OCI-LY1 (cell line): Measurements from ENCODE around the gene C6.

ENCODE experiments used
- H2AFZ ChIP-seq: fragments of 200-600 bp; sonication (generic), shearing (Covaris generic); 2 replicates; pipeline ENCODE4 v1.6.0; 2014; ENCODE audit warnings: antibody characterized with exemption, mild to moderate bottlenecking, low read length
- H3F3A ChIP-seq: fragments of 200-600 bp; sonication (generic), shearing (Covaris generic); 2 replicates; pipeline ENCODE4 v1.6.0; 2014; ENCODE audit warnings: mild to moderate bottlenecking, antibody characterized with exemption, low read length, moderate library complexity; ENCODE audit not compliant: insufficient read depth
- H3K27ac ChIP-seq: fragments of 200-600 bp; sonication (generic); 2 replicates; pipeline ENCODE4 v1.5.1; 2014; ENCODE audit warnings: low read length, mixed run types, mild to moderate bottlenecking, low read depth; ENCODE audit not compliant: poor library complexity, severe bottlenecking
- H3K27me3 ChIP-seq: fragments of 200-600 bp; sonication (generic); 2 replicates; pipeline ENCODE4 v1.6.0; 2014; ENCODE audit warnings: antibody characterized with exemption, mild to moderate bottlenecking, low read length, moderate library complexity; ENCODE audit not compliant: insufficient read depth
- H3K36me3 ChIP-seq: fragments of 200-600 bp; sonication (generic); 2 replicates; pipeline ENCODE4 v1.6.1; 2014; ENCODE audit warnings: mild to moderate bottlenecking, antibody characterized with exemption, low read length, moderate library complexity, mixed read lengths; ENCODE audit not compliant: insufficient read depth
- H3K4me1 ChIP-seq: fragments of 200-600 bp; sonication (generic); 2 replicates; pipeline ENCODE4 v1.5.1; 2014; ENCODE audit warnings: mild to moderate bottlenecking, low read length, moderate library complexity; ENCODE audit not compliant: insufficient read depth, severe bottlenecking
- H3K4me2 ChIP-seq: fragments of 200-600 bp; sonication (generic), shearing (Covaris generic); 2 replicates; pipeline ENCODE4 v1.6.1; 2014; ENCODE audit warnings: low read length
- H3K4me3 ChIP-seq: fragments of 200-600 bp; sonication (generic); 2 replicates; pipeline ENCODE4 v1.5.1; 2014; ENCODE audit warnings: low read length, low read depth, mild to moderate bottlenecking, mixed read lengths; ENCODE audit not compliant: poor library complexity, severe bottlenecking
- H3K79me2 ChIP-seq: fragments of 200-600 bp; shearing (Covaris generic); 2 replicates; pipeline ENCODE4 v1.6.1; 2016; ENCODE audit warnings: mixed run types, low read length, mixed read lengths; ENCODE audit not compliant: insufficient read depth
- H3K9ac ChIP-seq: fragments of 200-600 bp; sonication (generic), shearing (Covaris generic); 2 replicates; pipeline ENCODE4 v1.6.1; 2014; ENCODE audit warnings: mild to moderate bottlenecking, low read length, mixed read lengths
- H3K9me2 ChIP-seq: fragments of 200-600 bp; sonication (generic), shearing (Covaris generic); 2 replicates; pipeline ENCODE4 v1.6.1; 2014; ENCODE audit warnings: low read depth, mild to moderate bottlenecking, low read length, mixed read lengths
- H3K9me3 ChIP-seq: fragments of 200-600 bp; shearing (Covaris generic); 2 replicates; pipeline ENCODE4 v1.6.1; 2014; ENCODE audit warnings: low read length, mixed read lengths
- H4K20me1 ChIP-seq: fragments of 200-600 bp; sonication (generic), shearing (Covaris generic); 2 replicates; pipeline ENCODE4 v1.6.0; 2016; ENCODE audit warnings: mild to moderate bottlenecking, low read length; ENCODE audit not compliant: insufficient read depth
- CTCF ChIP-seq: fragments of 200-600 bp; sonication (generic), shearing (Covaris generic); IDR thresholded peaks from 2 replicates; pipeline ENCODE4 v1.5.1; 2017; ENCODE audit warnings: mild to moderate bottlenecking, antibody characterized with exemption, low read length, moderate library complexity, mixed read lengths
- EZH2 ChIP-seq: fragments of 200-600 bp; sonication (generic), shearing (Covaris generic); IDR thresholded peaks from 2 replicates; pipeline ENCODE4 v1.8.0; 2017; ENCODE audit warnings: borderline replicate concordance, mixed run types, mild to moderate bottlenecking, antibody characterized with exemption, low read length, moderate library complexity, mixed read lengths

Gene C6

GRCh38 chr5:41246376-41246775, 33.0 kb upstream of the C6 start:
- Histone ChIP-seq H3K4me2 (no peak overlapping the region), H3K27me3 (no peaks in the 10 kb centered on the region), H3K27ac (no peak overlapping the region), H2AFZ (no peak overlapping the region), H4K20me1 (no peaks in the 10 kb centered on the region), H3K9me3 (no peaks in the 10 kb centered on the region), H3K4me1 (no peaks in the 10 kb centered on the region), H3K9ac (no peak overlapping the region), H3F3A (no peaks in the 10 kb centered on the region), H3K36me3 (no peaks in the 10 kb centered on the region), H3K9me2 (no peaks in the 10 kb centered on the region), H3K4me3 (no peak overlapping the region), H3K79me2 (no peaks in the 10 kb centered on the region)
- TF ChIP-seq EZH2 (no peak), CTCF (no peak)

GRCh38 chr5:41243558-41243957, 30.2 kb upstream of the C6 start:
- Histone ChIP-seq H3K4me2 (no peak overlapping the region), H3K4me1 (no peaks in the 10 kb centered on the region), H3K27ac (no peak overlapping the region), H2AFZ (no peak overlapping the region), H3F3A (no peaks in the 10 kb centered on the region), H4K20me1 (no peaks in the 10 kb centered on the region), H3K27me3 (no peaks in the 10 kb centered on the region), H3K36me3 (no peaks in the 10 kb centered on the region), H3K9me2 (no peaks in the 10 kb centered on the region), H3K79me2 (no peaks in the 10 kb centered on the region), H3K9ac (no peak overlapping the region), H3K4me3 (no peak overlapping the region), H3K9me3 (no peaks in the 10 kb centered on the region)
- TF ChIP-seq EZH2 = no peak
- no peak for TF ChIP-seq CTCF

- Histone ChIP-seq H2AFZ (no peak overlapping the region), H3K9ac (no peak overlapping the region), H4K20me1 (no peaks in the 10 kb centered on the region), H3K27me3 (no peaks in the 10 kb centered on the region), H3K79me2 (no peaks in the 10 kb centered on the region), H3K4me1 (no peaks in the 10 kb centered on the region), H3F3A (no peaks in the 10 kb centered on the region), H3K9me3 (no peaks in the 10 kb centered on the region), H3K4me2 (no peak overlapping the region), H3K4me3 (no peak overlapping the region), H3K36me3 (no peaks in the 10 kb centered on the region), H3K27ac (no peak overlapping the region), H3K9me2 (no peaks in the 10 kb centered on the region)
- TF ChIP-seq CTCF (no peak), EZH2 (no peak)
Observed at GRCh38 chr5:41240985-41241384, 27.7 kb upstream of the C6 start.
